HG03575 (cell line): ENCODE data around the gene ARHGAP45.

Experiments
- ATAC-seq: cut with Tn5 transposase; IDR thresholded peaks from one replicate; pipeline ENCODE4 v1.9.1; 2021; ENCODE audit not compliant: unreplicated experiment, insufficient number of reproducible peaks, low FRiP score; ENCODE audit errors: extremely low read depth

The ARHGAP45 gene

DNA sequence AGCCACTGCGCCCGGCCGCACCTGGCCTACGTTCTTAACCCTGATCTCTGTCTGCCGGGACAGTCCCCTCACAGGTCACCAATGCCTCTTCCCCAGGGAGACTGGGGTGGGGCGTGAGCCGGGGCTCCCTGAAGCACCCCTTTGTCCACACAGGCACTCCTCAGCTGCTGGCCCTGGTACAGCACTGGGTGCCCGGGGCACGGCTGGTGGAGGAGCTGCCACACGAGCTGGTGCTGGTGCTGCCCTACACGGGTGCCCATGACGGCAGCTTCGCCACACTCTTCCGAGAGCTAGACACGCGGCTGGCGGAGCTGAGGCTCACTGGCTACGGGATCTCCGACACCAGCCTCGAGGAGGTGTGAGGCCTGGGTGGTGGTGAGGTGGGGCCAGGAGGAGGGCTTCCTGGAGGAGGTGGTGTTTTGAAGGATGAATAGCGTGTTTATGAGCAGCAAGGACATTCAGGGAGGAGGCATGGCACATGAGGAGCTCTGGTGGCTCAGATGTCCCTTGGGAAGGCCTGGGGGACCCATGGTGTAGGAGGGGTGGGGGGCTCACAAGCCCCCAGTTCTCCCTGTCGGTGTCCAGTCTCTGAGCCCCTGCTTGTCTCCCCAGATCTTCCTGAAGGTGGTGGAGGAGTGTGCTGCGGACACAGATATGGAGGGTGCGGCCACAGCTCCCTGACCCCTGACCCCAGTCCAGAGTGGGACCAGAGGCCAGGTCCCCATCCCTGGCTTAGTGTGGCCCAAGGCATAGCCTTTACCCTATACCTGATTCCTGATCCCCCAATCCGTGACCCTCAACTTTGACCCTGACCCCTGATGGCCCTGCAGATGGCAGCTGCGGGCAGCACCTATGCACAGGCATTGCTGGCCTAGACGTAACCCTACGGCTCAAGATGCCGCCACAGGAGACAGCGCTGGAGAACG lies 13.5 kb upstream of the ARHGAP45 start:
- ATAC-seq, result no peak

DNA sequence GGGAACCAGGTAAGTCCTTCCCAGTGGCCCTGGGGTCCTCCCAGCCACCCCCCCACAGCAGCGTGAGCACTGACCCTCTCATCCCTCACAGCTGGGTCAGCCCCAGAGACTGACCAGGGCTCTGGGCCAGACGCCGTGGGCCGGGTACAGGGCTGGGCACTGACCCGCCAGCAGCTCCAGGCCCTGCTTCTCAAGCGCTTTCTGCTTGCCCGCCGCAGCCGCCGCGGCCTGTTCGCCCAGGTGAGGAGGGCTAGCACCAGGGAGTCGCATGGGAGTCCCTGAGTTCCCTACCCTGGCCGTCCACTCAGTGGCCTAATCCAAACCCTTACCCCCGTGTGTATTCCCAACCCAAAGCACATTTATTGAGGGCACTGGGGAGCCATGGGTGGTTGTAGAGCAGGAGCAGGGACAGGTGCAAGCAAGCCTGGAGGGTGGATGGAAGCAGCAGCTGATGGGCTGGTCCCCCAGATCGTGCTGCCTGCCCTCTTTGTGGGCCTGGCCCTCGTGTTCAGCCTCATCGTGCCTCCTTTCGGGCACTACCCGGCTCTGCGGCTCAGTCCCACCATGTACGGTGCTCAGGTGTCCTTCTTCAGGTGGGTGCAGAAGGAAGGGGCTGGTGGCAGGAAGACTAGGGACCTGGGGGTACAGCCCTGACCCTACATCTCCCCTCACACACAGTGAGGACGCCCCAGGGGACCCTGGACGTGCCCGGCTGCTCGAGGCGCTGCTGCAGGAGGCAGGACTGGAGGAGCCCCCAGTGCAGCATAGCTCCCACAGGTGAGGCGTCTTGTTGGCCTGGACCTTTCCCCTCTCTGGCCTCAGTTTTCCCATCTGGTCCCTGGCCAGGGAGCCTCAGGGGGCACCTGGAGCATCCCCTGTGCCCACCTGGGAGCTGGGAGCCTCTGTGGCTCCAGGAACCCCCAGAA lies 12.6 kb upstream of the ARHGAP45 start:
- ATAC-seq, result no peak

DNA sequence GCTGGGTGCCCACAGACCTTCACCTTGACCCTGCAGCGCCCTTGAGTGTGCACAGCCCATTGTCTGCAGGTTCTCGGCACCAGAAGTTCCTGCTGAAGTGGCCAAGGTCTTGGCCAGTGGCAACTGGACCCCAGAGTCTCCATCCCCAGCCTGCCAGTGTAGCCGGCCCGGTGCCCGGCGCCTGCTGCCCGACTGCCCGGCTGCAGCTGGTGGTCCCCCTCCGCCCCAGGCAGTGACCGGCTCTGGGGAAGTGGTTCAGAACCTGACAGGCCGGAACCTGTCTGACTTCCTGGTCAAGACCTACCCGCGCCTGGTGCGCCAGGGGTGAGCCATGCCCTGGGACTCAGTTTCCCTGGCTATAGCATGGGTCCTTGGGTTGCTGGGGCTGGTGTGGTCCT lies 11.9 kb upstream of the ARHGAP45 start:
- ATAC-seq, result no peak

DNA sequence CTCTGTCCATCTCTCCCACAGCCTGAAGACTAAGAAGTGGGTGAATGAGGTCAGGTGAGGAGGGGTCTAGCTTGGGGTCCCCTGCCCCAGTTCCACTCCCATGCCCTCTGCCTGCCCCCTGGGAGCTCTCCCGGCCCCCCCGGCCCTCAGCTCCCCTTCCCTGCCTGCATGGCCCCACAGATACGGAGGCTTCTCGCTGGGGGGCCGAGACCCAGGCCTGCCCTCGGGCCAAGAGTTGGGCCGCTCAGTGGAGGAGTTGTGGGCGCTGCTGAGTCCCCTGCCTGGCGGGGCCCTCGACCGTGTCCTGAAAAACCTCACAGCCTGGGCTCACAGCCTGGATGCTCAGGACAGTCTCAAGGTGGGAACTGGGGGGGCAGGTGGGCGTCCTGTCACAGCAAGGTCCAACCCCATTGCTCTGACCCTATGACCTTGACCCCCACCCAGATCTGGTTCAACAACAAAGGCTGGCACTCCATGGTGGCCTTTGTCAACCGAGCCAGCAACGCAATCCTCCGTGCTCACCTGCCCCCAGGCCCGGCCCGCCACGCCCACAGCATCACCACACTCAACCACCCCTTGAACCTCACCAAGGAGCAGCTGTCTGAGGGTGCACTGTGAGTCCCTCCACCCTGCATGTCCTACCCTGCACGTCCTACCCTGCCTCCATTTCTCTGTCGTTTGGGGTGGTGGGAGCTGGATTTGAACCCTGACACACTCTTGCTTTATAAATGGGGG lies 10.9 kb upstream of the ARHGAP45 start:
- ATAC-seq, result no peak

DNA sequence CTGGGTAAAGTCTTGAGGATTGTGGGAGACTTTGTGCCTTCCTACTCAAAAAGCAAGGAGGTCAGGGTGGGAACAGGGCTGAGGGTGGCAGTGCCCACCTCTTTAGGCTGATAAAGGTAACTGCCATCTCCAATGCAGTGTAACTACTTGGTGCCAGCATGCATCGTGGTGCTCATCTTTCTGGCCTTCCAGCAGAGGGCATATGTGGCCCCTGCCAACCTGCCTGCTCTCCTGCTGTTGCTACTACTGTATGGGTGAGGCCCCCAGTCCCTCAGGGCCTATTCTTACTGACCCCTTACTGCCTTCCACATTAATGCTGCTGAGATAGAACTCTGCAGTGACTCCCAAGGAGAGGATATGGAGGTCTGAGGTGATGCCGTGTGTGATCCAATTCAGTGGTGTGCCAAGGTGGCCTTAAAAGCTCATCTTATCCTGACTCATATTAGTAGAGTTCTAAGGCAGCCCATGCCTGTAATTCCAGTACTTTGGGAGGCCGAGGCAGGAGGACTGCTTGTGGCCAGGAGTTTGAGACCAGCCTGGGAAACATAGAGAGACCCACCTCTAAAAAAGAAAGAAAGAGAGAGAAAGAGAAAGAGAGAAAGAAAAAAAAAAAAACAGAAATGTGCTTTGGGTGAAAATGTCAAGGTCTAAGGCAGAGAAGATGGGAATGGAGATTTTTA lies 9.7 kb upstream of the ARHGAP45 start:
- no peak for ATAC-seq

DNA sequence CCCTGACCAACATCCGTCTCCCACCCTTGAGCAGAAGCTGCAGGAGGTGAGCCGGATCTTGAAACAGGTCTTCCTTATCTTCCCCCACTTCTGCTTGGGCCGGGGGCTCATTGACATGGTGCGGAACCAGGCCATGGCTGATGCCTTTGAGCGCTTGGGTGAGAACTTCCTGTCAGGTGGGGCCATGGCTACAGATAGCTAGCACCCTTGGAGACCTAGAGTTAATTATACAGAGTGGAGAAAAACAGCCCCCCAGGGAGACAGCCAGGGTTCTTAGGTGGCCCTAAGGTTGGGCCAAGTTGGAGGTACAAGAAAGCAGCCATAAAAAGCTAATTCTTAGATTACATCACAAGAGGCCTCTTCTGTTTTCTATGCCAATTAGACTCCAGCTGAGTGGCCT lies 8.9 kb upstream of the ARHGAP45 start:
- no peak for ATAC-seq

DNA sequence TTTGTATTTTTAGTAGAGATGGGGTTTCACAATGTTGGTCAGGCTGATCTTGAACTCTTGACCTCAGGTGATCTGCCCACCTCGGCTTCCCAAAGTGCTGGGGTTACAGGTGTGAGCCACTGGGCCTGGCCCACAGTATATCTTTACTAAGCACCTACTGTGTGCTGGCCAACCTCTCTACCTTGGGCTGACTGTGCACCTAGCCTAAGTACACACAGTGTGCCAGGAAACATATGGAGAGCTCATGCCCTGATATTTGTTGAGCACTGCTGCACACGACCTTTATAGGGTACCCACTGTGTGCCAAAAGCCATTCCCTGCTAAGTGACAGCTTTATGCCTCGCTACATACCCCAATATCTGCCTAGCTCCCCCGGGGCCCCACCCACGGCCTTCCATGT lies 6.3 kb upstream of the ARHGAP45 start:
- ATAC-seq, result no peak

DNA sequence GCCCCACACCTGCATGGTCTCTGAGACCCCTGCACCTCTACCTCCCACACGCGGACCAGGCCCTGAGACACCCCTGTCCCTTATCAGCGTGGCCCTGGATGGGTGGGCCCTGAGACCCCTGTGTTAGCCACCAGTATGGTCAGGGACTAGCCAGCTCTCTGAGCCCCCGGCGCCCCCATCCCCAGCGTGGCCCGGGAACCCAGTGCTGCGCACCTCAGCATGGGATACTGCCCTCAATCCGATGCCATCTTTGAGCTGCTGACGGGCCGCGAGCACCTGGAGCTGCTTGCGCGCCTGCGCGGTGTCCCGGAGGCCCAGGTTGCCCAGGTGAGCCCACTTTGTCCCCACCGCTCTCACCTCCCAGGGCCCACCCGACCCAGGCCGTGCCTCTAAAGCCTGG lies 5.0 kb upstream of the ARHGAP45 start:
- ATAC-seq, result no peak

DNA sequence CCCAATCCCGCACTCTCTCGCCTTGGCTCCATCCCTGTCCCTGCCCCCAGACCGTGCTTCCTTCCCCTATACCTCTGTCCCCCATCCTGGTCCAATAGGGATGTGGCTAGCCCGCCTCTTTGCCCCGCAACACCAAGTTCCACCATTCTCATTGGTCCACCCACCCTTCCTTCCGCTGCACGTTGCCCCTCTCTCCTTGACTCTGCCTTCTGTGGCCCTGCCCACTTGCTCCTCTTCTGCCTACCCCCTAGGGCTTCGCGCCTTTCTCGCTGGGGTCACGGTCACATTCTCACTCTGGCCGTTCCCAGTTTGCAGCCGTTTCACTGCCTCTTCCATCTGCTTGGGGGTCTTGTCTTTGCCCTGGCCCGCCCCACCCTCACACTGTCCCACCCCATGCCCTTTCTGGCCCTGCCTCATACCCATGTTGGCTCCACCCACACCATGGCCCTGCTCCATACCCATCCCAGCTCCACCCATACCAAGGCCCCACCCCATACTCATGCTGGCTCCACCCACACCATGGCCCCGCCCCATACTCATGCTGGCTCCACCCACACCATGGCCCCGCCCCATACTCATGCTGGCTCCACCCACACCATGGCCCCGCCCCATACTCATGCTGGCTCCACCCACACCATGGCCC lies 4.5 kb upstream of the ARHGAP45 start:
- ATAC-seq, result no peak

DNA sequence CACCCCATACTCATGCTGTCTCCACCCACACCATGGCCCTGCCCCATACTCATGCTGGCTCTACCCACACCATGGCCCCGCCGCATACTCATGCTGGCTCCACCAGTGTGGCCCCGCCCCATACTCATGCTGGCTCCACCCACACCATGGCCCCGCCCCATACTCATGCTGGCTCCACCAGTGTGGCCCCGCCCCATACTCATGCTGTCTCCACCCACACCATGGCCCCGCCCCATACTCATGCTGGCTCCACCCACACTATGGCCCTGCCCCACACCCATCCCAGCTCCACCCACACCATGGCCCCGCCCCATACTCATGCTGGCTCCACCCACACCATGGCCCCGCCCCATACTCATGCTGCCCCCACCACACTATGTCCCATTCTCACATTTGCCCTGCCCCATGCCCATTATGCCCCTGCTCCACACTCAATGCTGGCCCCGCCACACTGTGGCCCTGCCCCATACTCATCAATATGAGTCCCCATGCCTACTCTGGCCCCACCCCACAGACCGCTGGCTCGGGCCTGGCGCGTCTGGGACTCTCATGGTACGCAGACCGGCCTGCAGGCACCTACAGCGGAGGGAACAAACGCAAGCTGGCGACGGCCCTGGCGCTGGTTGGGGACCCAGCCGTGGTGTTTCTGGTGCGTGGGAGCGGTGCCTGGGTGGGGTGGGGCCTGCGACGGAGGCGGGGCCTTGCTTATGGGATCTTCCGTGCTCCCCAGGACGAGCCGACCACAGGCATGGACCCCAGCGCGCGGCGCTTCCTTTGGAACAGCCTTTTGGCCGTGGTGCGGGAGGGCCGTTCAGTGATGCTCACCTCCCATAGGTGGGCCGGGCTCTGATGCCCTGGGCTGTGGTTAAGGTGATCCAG lies 3.7 kb upstream of the ARHGAP45 start:
- no peak for ATAC-seq

DNA sequence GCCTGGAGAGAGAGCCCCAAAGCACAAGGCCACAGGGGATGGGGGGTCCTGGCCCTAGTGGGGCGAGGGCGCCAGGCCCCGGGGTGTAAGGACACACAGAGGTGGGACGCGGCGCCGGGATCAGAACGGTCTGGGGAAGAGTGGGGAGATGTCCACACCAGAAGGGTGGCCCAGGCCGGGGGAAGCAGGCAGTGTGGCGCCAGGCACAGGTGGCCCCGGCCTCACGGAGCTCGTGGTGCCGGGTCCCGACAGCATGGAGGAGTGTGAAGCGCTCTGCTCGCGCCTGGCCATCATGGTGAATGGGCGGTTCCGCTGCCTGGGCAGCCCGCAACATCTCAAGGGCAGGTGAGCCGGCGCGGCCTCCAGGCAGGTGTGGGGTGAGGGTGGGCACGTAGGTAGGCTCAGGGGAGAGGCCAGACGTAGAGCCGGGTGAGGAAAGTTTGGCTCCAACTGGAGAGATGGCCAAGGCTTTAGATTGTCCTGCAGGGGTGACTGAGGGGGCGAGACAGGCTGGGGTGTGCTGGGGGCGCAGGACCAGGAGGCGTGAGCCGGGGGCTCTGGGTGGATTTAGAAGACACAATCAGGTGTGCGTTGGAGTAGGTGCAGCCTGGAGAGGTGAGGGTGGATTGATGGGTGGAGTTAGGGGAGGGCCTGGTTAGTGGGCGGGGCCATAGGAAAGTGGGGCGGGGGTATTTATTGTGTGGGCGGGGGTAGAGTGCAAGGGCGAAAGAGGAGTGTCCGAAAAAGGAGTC lies 2.9 kb upstream of the ARHGAP45 start:
- no peak for ATAC-seq

DNA sequence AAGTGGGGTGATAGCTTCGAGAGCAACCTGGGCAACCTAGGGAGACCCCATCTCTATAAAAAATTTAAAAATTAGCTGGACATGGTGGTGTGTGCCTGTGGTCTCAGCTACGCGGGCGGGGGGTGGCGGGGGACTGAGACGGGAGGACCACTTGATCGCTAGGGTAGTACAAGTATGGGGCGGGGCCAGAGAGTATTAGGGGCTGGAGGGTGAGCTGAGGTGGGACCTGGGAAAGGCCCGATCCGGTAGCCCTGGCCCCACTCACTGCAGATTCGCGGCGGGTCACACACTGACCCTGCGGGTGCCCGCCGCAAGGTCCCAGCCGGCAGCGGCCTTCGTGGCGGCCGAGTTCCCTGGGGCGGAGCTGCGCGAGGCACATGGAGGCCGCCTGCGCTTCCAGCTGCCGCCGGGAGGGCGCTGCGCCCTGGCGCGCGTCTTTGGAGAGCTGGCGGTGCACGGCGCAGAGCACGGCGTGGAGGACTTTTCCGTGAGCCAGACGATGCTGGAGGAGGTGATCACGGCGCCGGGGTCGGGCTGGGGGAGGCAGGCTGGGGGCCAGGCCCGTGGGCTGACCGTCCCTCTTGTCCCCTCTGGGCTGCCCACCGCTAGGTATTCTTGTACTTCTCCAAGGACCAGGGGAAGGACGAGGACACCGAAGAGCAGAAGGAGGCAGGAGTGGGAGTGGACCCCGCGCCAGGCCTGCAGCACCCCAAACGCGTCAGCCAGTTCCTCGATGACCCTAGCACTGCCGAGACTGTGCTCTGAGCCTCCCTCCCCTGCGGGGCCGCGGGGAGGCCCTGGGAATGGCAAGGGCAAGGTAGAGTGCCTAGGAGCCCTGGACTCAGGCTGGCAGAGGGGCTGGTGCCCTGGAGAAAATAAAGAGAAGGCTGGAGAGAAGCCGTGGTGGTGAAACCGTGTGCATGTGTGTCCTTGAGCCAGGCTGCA lies 2.0 kb upstream of the ARHGAP45 start:
- ATAC-seq, result no peak

DNA sequence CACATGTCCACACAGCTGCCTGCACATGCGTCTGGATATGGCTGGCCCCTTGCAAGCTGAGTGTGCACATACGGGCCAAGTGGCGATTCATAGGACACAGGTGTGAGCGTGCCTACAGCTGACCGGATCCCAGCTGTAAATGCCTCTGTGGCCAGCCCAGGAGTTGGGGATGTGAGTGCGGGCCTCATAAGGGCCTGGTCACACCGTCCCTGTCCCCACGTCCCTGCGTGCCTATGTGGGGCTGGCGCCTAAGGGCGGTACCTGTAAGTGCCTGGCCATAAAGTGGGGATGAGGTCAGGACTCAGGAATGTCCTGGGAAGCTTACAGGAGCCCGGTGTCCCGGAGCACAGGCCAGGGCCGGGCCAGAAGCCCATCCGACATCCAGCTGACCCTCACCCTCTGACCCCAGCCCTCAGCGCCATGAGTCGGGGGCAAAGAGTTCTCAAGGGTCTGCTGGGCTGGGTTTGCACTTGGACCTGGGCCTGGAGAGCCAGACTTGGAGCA lies 1.3 kb upstream of the ARHGAP45 start:
- ATAC-seq, result no peak

DNA sequence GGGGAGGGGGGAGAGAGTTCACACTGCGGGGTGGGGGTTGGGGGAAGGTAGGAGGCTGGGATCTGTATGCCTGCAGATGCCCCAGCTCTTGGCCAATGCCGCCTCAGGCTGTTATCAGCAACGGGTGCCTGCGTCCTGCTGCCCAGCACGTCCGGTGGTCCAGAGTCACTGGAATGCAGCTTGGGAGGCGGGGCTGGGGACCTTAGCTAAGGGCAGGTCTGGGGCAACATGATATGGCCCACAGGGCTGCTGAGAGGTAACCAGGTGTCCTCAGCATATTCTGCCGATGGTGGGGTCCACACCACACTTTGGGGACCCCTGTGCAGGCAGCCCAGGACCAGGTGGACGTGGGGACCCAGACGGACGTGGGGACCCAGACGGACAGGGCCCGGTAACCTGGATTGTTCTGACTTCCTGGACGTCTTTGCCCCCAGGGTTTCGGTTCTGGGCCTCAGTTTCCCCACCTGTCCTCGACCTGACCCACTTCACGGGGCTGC lies 668 bp upstream of the ARHGAP45 start:
- ATAC-seq, result no peak

DNA sequence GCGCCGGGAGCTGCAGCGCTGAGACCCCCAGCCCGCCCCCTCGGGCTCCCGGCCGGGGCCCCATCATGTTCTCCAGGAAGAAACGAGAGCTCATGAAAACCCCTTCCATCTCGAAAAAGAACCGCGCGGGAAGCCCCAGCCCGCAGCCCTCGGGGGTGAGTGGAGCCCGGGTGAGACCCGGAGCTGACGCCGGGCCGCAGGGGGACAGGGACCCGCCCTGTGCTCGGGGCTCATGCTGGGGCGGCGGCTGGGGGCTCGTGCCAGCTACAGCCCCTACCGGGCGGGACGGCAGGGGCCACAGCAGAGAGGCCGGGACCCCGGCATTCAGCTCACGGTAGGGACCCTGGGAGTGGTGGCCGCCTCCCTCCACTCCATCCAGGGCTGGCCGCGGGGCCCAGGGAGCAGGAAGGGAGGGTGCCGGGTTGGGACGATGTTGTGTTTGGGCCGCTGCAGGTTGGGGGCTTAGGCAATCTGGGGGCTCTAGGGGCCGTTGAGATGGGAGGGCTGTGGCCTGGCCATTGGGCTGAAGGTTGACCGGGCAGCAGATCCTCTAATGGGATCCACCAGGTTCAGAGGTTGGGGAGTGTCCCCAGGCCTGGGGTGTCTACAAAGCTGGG lies 482 bp downstream of the ARHGAP45 start:
- no peak for ATAC-seq
